Adrenal gland (tissue), 5 donors: Measurements from ENCODE around the gene MKRN1.

Experiments
- POLR2A ChIP-seq, 2 donors: fragments of 450-650 bp; IDR thresholded peaks; one replicate each; pipeline ENCODE4 v1.6.1; 2017; ENCODE audit warnings: antibody characterized with exemption in 2 of 2, mild to moderate bottlenecking in 2 of 2, moderate library complexity in 1 of 2
- TF ChIP-seq, protein P1 (sequence below), 6 experiments: fragments of 450-650 bp in 4 of 6; fragments of 200-600 bp in 2 of 6; sonication (generic) in 1 of 6; IDR thresholded peaks; 1 replicate in 5 of 6; 2 replicates in 1 of 6; pipeline versions ENCODE4 v1.5.1 to v1.8.0; 2016 to 2021; ENCODE audit warnings: antibody characterized with exemption in 6 of 6, mild to moderate bottlenecking in 2 of 6, moderate library complexity in 1 of 6
- donor health status: DM: no; HTN: no; CAD: no.

DNA sequence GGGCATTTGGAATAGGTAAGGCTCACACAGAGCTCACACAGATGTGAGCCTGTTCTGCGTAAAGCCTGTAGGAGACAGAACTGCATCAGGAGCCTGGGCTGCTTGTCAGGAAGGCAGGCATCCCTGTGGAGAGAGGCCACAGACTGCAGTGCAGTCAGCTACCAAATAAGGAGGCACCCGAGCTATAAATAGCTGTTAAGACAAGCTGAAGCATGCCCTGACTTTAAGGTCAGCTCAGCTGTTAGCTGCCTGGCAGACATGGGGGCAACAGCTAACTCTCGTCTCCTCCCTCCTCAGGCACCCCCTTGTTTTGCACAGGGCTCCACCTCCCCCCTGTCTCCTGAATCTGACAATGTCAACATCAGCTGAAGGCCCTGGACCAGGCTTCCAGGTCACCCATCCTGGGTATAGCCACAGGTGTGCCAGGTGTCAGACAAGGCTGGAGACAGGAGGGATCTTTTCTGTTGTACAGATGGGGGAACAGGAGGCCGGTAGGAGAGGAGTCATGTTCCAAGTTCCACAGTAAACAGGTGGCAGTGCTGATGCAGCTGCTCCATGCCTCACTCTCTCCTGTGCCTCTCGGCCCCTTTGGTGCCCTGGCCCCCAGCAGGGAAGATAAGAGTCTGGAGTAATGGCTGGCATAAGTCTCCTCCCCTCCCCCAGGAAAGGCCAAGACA, 27.6 kb upstream of the MKRN1 start:
- TF ChIP-seq, protein P1, sequence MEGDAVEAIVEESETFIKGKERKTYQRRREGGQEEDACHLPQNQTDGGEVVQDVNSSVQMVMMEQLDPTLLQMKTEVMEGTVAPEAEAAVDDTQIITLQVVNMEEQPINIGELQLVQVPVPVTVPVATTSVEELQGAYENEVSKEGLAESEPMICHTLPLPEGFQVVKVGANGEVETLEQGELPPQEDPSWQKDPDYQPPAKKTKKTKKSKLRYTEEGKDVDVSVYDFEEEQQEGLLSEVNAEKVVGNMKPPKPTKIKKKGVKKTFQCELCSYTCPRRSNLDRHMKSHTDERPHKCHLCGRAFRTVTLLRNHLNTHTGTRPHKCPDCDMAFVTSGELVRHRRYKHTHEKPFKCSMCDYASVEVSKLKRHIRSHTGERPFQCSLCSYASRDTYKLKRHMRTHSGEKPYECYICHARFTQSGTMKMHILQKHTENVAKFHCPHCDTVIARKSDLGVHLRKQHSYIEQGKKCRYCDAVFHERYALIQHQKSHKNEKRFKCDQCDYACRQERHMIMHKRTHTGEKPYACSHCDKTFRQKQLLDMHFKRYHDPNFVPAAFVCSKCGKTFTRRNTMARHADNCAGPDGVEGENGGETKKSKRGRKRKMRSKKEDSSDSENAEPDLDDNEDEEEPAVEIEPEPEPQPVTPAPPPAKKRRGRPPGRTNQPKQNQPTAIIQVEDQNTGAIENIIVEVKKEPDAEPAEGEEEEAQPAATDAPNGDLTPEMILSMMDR (IDR thresholded peaks at IDR 0.05), result no peak
- no peak for TF ChIP-seq POLR2A (IDR thresholded peaks at IDR 0.05)
